ENCODE results near the gene MAB21L1.

- TF ChIP-seq CTCF (IDR thresholded peaks at IDR 0.05; ENCODE audit: extremely low read depth in 1 of 2, insufficient read depth in 1 of 2, low read depth in 1 of 2, low read length in 2 of 2) (no peak), POLR2A (IDR thresholded peaks at IDR 0.05; ENCODE audit: low read depth, low read length) (no peak), MAX (IDR thresholded peaks at IDR 0.05; ENCODE audit: insufficient read depth, insufficient read length) (no peak), EZH2 (IDR thresholded peaks at IDR 0.05; ENCODE audit: borderline replicate concordance, low read depth, low read length, severe bottlenecking) (no peak), FOS (IDR thresholded peaks at IDR 0.05; ENCODE audit: borderline replicate concordance, insufficient read depth, low read length) (no peak), POLR2AphosphoS5 (IDR thresholded peaks at IDR 0.05; ENCODE audit: insufficient read depth, low read depth, low read length) (no peak), GATA2 (IDR thresholded peaks at IDR 0.05; ENCODE audit: insufficient read depth, insufficient read length, low read depth, low read length) (no peak), MYC (IDR thresholded peaks at IDR 0.05; ENCODE audit: low read depth, low read length) (no peak)
Measured at GRCh38 chr13:35475212-35475959, 1.1 kb downstream of the MAB21L1 start.

All from endothelial cell of umbilical vein (primary cell).